ENCODE results near the gene KCTD19.

DNA sequence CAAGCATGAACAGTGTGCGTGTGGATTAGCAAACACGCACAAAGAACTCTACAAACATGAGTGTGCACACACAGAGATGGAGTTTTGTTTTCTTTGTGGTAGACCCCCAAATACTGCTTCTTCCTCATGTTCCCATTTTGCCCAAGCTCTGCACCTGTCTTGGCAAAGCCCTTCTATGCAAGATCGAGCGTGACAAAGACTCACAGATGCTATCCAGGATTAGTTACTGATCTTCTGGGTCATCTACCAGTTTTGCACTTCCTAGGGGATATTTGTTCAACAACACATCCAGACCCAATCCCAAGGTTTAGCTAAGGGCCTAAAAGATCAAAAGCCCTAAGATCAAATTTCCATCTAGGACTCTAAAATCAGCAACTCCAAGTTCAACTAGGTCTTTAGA, 16.1 kb upstream of the KCTD19 start:
- TF ChIP-seq POLR2A (IDR thresholded peaks at IDR 0.05; ENCODE audit: low read depth), result no peak
- TF ChIP-seq, protein P1, sequence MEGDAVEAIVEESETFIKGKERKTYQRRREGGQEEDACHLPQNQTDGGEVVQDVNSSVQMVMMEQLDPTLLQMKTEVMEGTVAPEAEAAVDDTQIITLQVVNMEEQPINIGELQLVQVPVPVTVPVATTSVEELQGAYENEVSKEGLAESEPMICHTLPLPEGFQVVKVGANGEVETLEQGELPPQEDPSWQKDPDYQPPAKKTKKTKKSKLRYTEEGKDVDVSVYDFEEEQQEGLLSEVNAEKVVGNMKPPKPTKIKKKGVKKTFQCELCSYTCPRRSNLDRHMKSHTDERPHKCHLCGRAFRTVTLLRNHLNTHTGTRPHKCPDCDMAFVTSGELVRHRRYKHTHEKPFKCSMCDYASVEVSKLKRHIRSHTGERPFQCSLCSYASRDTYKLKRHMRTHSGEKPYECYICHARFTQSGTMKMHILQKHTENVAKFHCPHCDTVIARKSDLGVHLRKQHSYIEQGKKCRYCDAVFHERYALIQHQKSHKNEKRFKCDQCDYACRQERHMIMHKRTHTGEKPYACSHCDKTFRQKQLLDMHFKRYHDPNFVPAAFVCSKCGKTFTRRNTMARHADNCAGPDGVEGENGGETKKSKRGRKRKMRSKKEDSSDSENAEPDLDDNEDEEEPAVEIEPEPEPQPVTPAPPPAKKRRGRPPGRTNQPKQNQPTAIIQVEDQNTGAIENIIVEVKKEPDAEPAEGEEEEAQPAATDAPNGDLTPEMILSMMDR (IDR thresholded peaks at IDR 0.05), result no peak

All from esophagus muscularis mucosa (tissue), 3 donors.